Cortex of kidney (tissue), 1 donor: ENCODE measurements around the gene ADAMTS9.

ENCODE experiments used
- DNase-seq: peaks from one replicate; lab custom pipeline; 2025; lab: John Stamatoyannopoulos, UW

Gene ADAMTS9

GRCh38 chr3:64617610-64618009, 70.2 kb downstream of the ADAMTS9 start:
- DNase-seq, result no peak

DNA sequence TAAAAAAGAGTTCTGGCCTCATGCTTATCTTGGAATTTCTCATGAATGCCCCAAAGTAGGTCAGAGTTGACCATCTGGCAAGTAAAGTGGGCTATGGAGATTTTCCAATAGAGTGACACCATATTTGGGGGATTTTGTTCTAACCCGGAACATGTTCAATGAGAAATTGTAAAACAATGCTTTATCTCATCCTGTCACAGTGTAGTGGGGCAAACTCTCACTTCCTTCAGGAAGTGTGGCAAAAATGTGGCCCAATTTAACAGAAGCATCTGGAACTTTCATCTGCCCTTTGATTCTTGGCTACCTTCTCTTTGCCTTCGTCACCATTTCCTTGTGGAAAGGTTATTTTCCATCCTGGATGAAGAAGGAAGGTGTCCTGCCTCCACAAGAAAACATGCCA, 70.8 kb downstream of the ADAMTS9 start:
- no peak for DNase-seq

DNA sequence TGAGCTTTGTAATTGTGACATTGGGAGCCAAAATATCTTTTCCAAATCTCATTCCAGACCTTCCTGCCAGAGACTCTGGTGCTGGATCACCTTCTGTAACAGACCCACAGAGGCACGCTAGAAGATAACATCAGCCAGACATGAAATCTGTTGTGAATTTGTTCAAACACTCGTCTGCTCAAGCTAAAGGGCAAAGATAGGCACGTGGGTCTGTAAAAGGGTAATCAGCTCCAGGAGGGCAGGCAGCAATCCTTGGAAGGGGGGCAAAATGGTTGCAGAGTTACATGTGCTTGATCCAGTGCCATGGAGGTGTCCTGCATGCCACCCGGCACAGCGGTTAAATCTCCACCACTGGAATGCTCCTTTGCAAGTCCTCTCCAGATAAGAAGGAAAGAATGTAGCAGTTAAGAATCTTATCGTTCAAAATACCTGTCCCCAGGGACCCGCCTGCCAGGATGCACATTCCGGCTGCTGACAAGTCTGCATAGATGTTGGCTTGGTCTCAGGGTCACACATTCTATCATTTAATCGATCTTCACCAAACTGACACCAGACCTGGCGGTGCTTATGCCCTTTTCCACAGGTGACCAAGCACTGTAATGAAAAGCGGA, 74.8 kb downstream of the ADAMTS9 start:
- no peak for DNase-seq

DNA sequence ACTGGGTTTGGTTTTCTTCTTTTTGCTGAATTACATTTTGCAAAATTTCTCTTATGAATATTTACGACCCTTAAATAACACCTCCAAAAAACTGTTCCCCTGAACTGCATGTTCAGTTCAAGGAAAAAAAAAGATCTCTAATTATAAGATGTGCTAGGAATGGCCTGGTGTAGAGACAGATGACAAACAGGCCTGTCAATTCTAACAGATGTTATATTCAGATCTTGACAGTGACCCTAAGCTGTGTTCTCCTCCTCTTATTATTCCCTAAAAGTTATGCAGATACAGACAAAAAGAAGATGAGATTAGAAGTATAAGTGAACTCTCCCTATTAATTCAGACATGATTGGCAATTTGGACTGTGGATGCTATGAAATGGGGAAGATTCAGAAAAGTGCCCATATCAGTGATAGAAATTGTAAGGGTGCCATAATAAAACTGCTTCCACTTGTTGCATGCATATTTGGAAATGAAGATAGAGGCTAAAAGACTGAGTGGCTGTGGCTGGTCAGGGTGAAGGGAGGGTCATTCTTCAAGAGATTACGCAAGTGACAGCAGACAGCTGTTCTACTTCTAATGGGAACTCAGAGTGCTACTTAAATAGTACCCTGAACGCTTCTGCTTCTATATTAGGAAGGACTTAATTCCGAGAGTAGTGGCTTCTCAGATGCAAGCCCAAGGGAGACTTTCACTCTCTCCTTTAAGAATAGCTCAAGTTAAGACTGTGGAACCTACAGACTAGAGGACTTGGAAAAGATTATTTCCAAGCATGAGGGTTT, 75.5 kb downstream of the ADAMTS9 start:
- DNase-seq, result no peak

GRCh38 chr3:64608741-64609140, 79.1 kb downstream of the ADAMTS9 start:
- DNase-seq, result no peak

DNA sequence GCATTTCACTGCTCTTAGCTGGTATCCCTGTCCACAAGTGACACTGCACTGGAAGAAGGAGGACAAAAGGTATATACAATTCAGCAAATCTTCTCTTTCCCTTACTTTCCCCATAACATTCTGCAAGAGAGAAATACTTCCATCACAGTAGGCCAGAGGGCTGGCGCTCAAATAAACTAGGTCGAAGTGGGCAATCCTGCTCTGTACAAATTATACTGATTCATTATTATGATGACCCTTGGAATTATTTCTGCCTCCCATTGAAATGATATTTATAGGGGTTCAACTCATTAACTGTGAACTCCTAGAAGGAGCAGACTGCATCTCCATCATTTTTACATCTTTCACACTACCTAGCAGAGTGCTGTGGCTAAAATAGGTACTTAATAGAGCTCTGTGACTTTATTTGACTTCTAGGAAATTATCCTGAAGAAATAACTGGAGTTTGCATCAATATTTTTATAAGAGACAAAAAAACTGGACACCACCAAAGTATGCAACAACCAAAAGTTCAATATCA, 80.7 kb downstream of the ADAMTS9 start:
- no peak for DNase-seq

DNA sequence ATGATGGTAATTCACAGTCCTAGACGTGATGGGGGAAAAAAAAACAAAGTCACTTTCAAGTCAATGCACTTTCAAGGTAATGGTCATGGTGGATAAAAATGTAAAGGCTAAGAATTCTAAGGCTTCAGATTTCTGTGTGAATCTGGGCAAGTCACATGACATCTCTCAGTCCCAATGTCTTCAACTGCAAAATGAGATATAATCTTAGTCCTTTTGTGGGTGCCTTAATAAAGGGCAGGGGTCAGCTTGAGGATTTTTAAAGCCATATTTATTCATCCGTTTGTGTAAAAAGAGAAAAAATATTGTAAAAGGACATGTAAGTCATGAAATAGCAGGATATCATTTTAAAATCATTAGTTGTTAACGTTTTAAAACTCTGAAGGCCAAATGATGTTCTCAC, 83.5 kb downstream of the ADAMTS9 start:
- DNase-seq, result no peak

DNA sequence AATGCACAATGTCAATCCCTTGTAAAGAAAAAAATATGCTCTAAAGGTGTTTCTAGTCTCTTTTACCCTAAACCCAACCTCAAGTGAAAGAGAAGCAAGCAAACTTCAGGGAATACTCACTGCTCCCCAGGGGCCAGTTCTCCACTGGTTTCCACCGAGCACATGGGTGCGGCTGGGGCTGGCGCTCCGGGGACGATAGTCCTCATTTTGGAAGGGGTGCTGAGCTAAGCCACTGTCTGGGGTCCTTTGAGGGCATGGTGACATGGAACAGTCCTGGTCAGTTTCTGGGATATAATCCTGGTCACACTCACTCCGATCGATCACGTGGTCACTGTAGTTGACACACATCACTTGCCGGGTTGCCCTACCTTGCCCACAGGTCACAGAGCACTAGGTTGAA, 86.0 kb downstream of the ADAMTS9 start:
- no peak for DNase-seq

GRCh38 chr3:64600246-64600950, 87.4 kb downstream of the ADAMTS9 start:
- DNase-seq, result no peak

GRCh38 chr3:64599651-64600050, 88.1 kb downstream of the ADAMTS9 start:
- DNase-seq, result no peak

- no peak for DNase-seq
Observed at GRCh38 chr3:64595253-64595694, 92.5 kb downstream of the ADAMTS9 start.

DNA sequence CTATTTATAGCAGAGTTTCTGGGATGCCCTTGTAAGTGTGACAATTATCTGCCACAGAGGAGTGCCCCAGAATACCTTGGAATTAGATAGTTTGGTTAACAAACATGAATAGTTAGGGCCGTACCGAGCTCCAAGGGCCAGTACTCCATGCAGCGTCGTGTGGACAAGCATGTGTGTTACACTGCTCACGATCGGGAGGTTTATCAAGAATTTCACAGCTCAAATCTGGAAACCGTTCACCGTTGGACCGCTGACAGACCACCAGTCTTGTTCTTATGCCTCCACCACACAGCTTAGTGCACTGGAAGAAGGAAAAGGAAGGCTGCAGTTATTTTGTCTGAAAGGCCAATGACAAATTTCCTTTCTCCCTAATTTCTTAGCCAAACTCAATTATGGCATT, 93.7 kb downstream of the ADAMTS9 start:
- DNase-seq, result no peak

DNA sequence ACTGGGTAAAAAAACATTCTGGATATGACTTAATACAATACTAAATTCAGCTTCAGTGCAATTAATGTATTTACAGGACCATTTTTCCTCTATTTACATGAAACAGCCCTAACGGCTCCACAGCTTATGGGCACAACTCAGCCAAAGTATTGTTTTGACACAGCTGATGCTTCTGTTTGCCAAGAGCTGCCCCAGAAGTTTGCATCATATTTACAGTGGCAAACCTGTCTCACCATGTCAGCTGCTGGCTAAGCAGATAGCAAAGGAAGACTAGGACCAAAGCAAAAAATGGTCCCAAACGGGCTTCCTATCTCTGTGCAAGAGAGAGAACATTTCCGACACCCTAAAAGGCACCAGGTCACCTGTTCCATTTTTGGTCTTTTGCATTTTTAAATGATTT, 94.5 kb downstream of the ADAMTS9 start:
- no peak for DNase-seq

DNA sequence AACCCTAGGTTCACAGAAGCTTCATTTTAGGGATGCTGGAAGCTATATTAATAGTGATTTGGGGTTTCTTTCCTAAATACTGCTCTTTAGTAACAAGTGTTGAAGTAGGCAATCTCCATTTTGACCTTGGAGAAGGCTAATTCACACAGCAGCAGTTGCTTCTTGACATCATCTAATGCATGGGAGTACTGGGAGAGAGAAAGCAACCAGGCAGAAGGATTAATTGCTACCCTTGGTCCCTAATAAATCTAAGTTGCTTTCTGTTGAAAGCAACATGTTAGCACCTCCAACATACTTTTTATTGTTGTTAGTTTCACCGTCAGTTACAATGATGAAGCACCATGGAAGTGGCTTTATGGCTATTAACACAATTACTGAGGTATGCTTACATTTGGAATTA, 96.2 kb downstream of the ADAMTS9 start:
- no peak for DNase-seq

- DNase-seq, result no peak
Observed at GRCh38 chr3:64588380-64588779, 99.4 kb downstream of the ADAMTS9 start.

- no peak for DNase-seq
Observed at GRCh38 chr3:64586952-64587351, 100.8 kb downstream of the ADAMTS9 start.

DNA sequence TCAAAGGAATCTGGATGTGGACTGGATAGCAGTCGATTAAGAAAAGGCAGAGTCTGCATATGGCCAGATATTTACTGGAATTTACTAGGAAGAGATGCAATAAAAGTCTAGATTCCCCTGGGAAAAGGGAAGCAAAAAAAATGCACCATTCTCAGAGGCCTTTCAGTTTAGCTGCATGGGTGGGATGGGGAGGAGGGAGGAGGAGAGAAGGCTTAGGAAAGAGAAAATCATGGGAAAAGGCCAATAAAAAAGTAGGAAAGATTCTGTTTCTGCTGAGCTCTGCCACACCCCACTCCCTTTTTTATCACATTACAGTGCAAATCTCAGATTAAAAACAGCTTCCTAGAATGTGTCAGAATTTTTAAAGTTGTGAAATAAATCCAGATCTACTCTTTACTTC, 103.6 kb downstream of the ADAMTS9 start:
- DNase-seq, result no peak

- DNase-seq, result no peak
Observed at GRCh38 chr3:64578797-64579196, 109.0 kb downstream of the ADAMTS9 start.

GRCh38 chr3:64578062-64578770, 109.6 kb downstream of the ADAMTS9 start:
- DNase-seq, result no peak

DNA sequence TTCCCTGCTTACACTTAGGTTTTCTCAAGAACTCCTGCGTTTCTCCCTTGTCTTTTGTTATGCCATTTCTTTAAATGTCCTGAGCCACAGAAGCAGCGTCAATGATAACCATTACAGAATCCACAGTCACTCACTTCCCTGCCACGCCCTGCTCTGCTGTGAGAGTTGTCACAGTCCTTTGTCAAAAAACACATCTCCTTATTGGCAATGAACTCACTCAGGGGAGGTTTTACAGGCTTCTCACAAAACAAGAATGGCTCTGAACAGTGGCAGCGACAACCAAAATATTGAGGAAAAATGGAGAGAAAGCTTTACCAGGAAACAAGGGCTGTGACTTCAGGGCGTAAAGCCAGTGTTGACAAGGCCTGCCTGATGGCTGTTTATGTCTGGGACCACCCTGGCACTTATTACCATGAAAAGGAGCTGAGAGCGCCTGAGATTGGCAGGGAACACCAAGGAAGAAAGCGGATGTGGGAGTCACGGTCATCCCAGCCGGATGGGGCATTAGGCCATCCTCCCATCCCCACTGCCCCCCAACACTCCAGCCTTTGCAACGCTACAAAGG, 111.5 kb downstream of the ADAMTS9 start:
- no peak for DNase-seq

- no peak for DNase-seq
Observed at GRCh38 chr3:64575211-64575844, 112.5 kb downstream of the ADAMTS9 start.
